IPS-15b (cell line): ENCODE measurements around the gene FASLG.

Experiments
- H3K27me3 ChIP-seq: one replicate; pipeline ENCODE4 v1.6.1; 2013; ENCODE audit warnings: low read length; ENCODE audit not compliant: control insufficient read depth, insufficient read depth
- H3K36me3 ChIP-seq: one replicate; pipeline ENCODE4 v1.6.1; 2013; ENCODE audit warnings: low read length; ENCODE audit not compliant: control insufficient read depth, insufficient read depth
- H3K4me1 ChIP-seq: one replicate; pipeline ENCODE4 v1.6.1; 2013; ENCODE audit warnings: mild to moderate bottlenecking, low read length; ENCODE audit not compliant: control insufficient read depth, insufficient read depth
- H3K4me3 ChIP-seq: one replicate; pipeline ENCODE4 v1.5.1; 2013; ENCODE audit warnings: low read depth, low read length
- H3K9ac ChIP-seq: one replicate; pipeline ENCODE4 v1.6.1; 2013; ENCODE audit warnings: low read depth, mild to moderate bottlenecking, low read length
- H3K9me3 ChIP-seq: one replicate; pipeline ENCODE4 v1.6.1; 2013; ENCODE audit warnings: mild to moderate bottlenecking, low read length; ENCODE audit not compliant: control insufficient read depth, insufficient read depth

Gene FASLG

GRCh38 chr1:172629170-172629569 is 29.7 kb upstream of the FASLG start:
- no peaks in the 10 kb centered on the region for H3K9me3 ChIP-seq
- no peaks in the 10 kb centered on the region for H3K36me3 ChIP-seq
- H3K4me1 ChIP-seq, result no peaks in the 10 kb centered on the region
- no peak overlapping the region for H3K4me3 ChIP-seq
- no peaks in the 10 kb centered on the region for H3K27me3 ChIP-seq
- no peak overlapping the region for H3K9ac ChIP-seq

DNA sequence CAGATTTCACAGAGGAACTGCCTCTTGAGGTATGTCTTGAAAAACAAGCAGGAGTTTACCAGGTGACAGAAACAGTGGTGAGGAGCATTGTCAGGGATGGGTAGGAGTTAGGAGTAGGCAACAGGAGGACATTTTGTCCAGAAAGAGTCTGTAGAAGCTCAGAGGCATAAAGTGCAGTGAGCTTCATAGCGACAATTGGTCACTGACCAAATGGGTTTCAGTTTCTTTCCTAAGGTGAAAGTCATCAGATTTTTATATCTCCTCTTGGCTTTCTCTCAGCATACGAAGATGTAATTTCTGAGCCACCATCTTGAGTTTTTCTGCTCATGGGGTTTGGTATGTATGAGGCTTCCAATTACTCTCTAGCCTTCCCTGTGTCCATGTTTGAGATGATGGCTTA is 29.3 kb upstream of the FASLG start:
- no peaks in the 10 kb centered on the region for H3K27me3 ChIP-seq
- H3K9ac ChIP-seq, result no peak overlapping the region
- no peak overlapping the region for H3K4me3 ChIP-seq
- no peaks in the 10 kb centered on the region for H3K36me3 ChIP-seq
- H3K4me1 ChIP-seq, result no peaks in the 10 kb centered on the region
- H3K9me3 ChIP-seq, result no peaks in the 10 kb centered on the region

GRCh38 chr1:172630056-172630818 is 28.7 kb upstream of the FASLG start:
- Histone ChIP-seq H3K4me3 (no peak overlapping the region), H3K36me3 (no peaks in the 10 kb centered on the region), H3K27me3 (no peaks in the 10 kb centered on the region), H3K4me1 (no peaks in the 10 kb centered on the region), H3K9me3 (no peaks in the 10 kb centered on the region), H3K9ac (no peak overlapping the region)

GRCh38 chr1:172630868-172631267 is 28.0 kb upstream of the FASLG start:
- Histone ChIP-seq H3K9me3 (no peaks in the 10 kb centered on the region), H3K4me1 (no peaks in the 10 kb centered on the region), H3K9ac (no peak overlapping the region), H3K36me3 (no peaks in the 10 kb centered on the region), H3K4me3 (no peak overlapping the region), H3K27me3 (no peaks in the 10 kb centered on the region)

DNA sequence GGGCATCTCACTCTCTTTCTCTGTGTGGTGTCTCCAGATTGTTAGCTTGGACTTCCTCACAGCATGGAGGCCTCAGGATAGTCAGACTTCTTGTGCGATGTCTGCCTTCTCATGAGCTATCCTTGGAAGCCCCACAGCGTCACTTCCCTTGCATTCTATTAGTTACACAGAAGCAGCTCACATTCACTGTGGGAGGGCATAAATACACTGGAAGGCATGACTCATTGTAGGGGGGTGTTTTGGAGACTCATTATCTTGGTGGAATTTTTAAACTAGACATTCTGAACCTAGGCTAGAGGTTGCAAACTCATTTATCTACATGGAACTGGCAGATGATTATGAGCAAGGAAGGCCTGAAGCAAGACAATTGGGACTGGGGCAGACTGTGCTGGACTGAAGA is 21.4 kb upstream of the FASLG start:
- H3K9ac ChIP-seq, result no peak overlapping the region
- H3K36me3 ChIP-seq, result no peaks in the 10 kb centered on the region
- H3K27me3 ChIP-seq, result no peaks in the 10 kb centered on the region
- H3K9me3 ChIP-seq, result no peaks in the 10 kb centered on the region
- H3K4me3 ChIP-seq, result no peak overlapping the region
- H3K4me1 ChIP-seq, result no peaks in the 10 kb centered on the region

DNA sequence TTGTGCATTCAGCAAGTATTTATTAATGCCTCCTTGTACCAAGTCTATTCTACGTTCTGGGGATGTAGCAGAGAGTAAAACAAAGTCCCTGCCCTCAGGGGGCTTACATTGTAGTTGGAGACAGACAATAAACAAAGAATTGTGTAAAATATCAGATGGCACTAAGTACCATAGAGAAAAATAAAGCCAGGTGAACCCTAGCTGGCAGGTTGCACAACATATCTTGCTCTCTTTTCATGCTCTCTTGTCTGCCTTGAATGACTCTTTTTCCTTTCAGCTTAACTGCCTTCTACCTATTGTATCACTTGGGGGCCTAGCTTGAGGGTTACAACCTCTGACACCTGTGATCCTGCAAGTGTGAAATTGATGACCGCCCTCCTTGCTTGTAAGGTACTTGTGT is 20.7 kb upstream of the FASLG start:
- no peak overlapping the region for H3K9ac ChIP-seq
- no peaks in the 10 kb centered on the region for H3K4me1 ChIP-seq
- H3K4me3 ChIP-seq, result no peak overlapping the region
- H3K27me3 ChIP-seq, result no peaks in the 10 kb centered on the region
- H3K9me3 ChIP-seq, result no peaks in the 10 kb centered on the region
- no peaks in the 10 kb centered on the region for H3K36me3 ChIP-seq

DNA sequence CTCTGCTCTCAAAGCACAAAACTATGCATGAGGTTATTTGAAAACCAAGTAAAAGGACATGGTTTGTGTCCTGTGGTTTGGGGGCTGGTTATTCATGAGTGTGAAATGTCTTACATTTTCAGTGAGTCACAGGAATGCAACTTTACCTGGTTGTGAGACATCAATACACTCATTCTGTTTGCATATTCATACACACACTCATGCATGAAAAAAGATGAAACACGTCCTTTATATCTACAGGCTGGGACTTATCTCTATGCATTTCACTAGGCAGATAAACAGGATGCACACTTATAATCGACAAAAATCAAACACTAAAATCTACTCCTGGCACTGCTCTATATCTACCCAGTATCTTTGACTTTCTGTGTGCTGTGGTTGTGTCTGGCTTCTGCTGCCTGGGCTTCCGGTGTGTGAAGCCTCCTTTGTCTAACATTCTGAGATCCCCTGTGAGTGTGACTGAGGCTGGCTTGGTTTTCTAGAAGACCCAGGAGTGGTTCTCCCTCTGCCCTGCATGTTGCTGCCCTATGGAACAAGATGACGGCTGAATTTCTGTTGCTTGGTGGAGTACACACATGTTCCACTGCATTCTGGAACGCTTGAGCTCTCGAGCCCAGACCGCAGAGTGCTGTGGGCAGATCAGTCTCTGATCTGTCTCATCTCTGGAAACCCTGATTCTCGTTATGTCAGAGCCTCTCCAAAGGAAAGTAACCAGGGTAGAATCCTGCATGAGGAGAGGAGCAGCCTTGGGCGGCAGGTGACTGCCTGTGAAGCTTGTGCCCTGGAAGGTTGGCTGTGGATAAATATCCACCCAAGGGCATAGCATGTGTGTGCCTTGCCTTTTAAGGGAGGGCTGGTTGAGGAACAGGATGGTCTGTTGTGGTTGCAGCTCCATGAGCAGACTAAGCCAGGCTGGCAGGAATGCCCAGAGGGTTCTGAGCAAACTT is 19.7 kb upstream of the FASLG start:
- H3K4me1 ChIP-seq, result no peaks in the 10 kb centered on the region
- H3K27me3 ChIP-seq, result no peaks in the 10 kb centered on the region
- no peak overlapping the region for H3K4me3 ChIP-seq
- no peaks in the 10 kb centered on the region for H3K36me3 ChIP-seq
- no peaks in the 10 kb centered on the region for H3K9me3 ChIP-seq
- H3K9ac ChIP-seq, result no peak overlapping the region

DNA sequence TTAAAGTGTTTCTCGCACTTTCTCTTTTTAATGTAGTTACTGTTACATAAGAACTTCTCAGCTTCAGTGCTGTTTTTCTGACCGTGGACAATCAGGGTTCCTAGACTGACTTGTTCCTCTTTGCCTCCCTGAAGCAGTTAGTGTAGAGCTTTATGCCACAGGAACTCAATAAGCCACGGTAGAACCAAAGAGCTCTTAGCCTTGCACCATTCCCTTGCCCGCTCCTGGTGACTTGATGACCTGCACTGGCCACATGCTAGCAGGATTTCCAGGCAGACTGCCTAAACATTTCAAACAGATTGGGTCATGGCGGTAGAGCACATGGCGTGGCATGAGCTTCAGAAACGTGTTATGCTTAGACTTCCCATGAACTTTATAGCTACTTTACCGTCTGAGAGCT is 18.8 kb upstream of the FASLG start:
- Histone ChIP-seq H3K9me3 (no peaks in the 10 kb centered on the region), H3K4me3 (no peak overlapping the region), H3K36me3 (no peaks in the 10 kb centered on the region), H3K4me1 (no peaks in the 10 kb centered on the region), H3K27me3 (no peaks in the 10 kb centered on the region), H3K9ac (no peak overlapping the region)

DNA sequence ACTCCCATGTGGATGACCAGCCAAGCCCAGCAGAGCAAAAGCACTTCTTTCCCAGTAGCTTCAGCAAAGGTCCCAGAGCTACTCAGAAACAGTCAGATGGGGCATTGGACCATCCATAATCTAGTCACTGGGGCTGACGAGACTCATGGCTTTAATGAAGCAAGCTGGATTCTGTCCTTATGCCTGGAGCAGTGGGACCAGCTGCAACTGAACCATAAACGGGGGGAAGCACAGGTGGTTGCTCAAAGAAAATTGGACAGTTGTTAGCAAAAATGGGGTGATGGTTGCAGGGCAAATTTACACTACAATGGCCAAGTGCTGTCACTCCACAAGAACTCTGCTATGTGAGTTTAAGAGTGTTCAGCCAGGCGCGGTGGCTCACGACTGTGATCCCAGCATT is 17.4 kb upstream of the FASLG start:
- Histone ChIP-seq H3K4me3 (no peak overlapping the region), H3K9ac (no peak overlapping the region), H3K27me3 (no peaks in the 10 kb centered on the region), H3K36me3 (no peaks in the 10 kb centered on the region), H3K9me3 (no peaks in the 10 kb centered on the region), H3K4me1 (no peaks in the 10 kb centered on the region)

- Histone ChIP-seq H3K9me3 (no peaks in the 10 kb centered on the region), H3K27me3 (no peaks in the 10 kb centered on the region), H3K4me3 (no peak overlapping the region), H3K4me1 (no peaks in the 10 kb centered on the region), H3K9ac (no peak overlapping the region), H3K36me3 (no peaks in the 10 kb centered on the region)
Observed at GRCh38 chr1:172642970-172643369, 15.9 kb upstream of the FASLG start.

GRCh38 chr1:172646653-172647052 is 12.2 kb upstream of the FASLG start:
- Histone ChIP-seq H3K27me3 (no peaks in the 10 kb centered on the region), H3K9ac (no peak overlapping the region)

GRCh38 chr1:172647110-172647564 is 11.8 kb upstream of the FASLG start:
- H3K4me1 ChIP-seq, result no peaks in the 10 kb centered on the region
- H3K4me3 ChIP-seq, result no peak overlapping the region
- H3K9ac ChIP-seq, result no peak overlapping the region
- H3K36me3 ChIP-seq, result no peaks in the 10 kb centered on the region
- no peaks in the 10 kb centered on the region for H3K27me3 ChIP-seq
- H3K9me3 ChIP-seq, result no peaks in the 10 kb centered on the region

More at GRCh38 chr1:172646653-172647052, 12.2 kb upstream of the FASLG start:
- H3K4me1 ChIP-seq, result no peaks in the 10 kb centered on the region
- H3K9me3 ChIP-seq, result no peaks in the 10 kb centered on the region
- H3K4me3 ChIP-seq, result no peak overlapping the region
- H3K36me3 ChIP-seq, result no peaks in the 10 kb centered on the region
